ENCODE data around the gene EIF4E3. TPM values are rescaled to one million over a fixed set of nuclear protein-coding genes. Genes with fewer than 3 reads are reported as not detected.

Gene EIF4E3
- total and polyA plus RNA-seq, 2 of the 13 experiments (the other 11 are each of a cell fraction or from before 2014, with no cell fraction given), result 0.07 to 0.15 TPM

GRCh38 chr3:71690341-71690841 lies 34.8 kb downstream of the EIF4E3 start:
- DNase-seq (ENCODE audit: low spot score), result no peak
- no peaks in the 10 kb centered on the region for H3K36me3 ChIP-seq (replicated peaks in 1 of 2; ENCODE audit: control insufficient read depth in 1 of 2, insufficient read depth in 2 of 2, low read length in 2 of 2)
- H3K4me3 ChIP-seq (replicated peaks in 1 of 3; ENCODE audit: insufficient read depth in 1 of 3, low read depth in 2 of 3, low read length in 3 of 3), result no peak overlapping the region
- WGBS (ENCODE audit: low lambda C conversion rate), result 35% methylated on average over 4 of the region's 4 CpGs
- FAIRE-seq, result no peak
- no peak overlapping the region for H3K27ac ChIP-seq (ENCODE audit: extremely low read length, insufficient read depth, low read length)
- no peak overlapping the region for H3K9ac ChIP-seq (ENCODE audit: insufficient read depth, low read depth, low read length)
- H3K4me1 ChIP-seq (ENCODE audit: insufficient read depth, low read length), result peaks cover 19% of the 10 kb centered on the region
- ATAC-seq, result no peak
- CTCF ChIA-PET (ENCODE audit: low intra/inter-chr PET ratio, low total read pairs), result no interaction called here
- no peaks in the 10 kb centered on the region for H3K9me3 ChIP-seq (ENCODE audit: low read length)
- no peak overlapping the region for H3K4me2 ChIP-seq (ENCODE audit: low read depth, low read length)
- no TSS peak for BruUV-seq (replicated peaks)
- intact Hi-C loops (cut with micrococcal nuclease; ENCODE audit: unreplicated experiment), result no loop called here
- no peaks in the 10 kb centered on the region for H3K79me2 ChIP-seq (ENCODE audit: insufficient read depth, low read length)
- no peak for TF ChIP-seq ISX (CRISPR knock-in tag; conservative IDR thresholded peaks at IDR 0.05)
- no peak for TF ChIP-seq RARA (CRISPR knock-in tag; IDR thresholded peaks at IDR 0.05)
- no peak for TF ChIP-seq GATAD1 (CRISPR knock-in tag; IDR thresholded peaks at IDR 0.05)
- no peak for TF ChIP-seq MAZ (IDR thresholded peaks at IDR 0.05; ENCODE audit: borderline replicate concordance, low read depth, low read length)
- no peak for TF ChIP-seq MAZ (CRISPR knock-in tag; IDR thresholded peaks at IDR 0.05; ENCODE audit: low read depth)
- TF ChIP-seq ZNF768 (CRISPR knock-in tag; IDR thresholded peaks at IDR 0.05), result no peak
- no peak for TF ChIP-seq SOX6 (IDR thresholded peaks at IDR 0.05)
- no peak for TF ChIP-seq SOX6 (CRISPR knock-in tag; IDR thresholded peaks at IDR 0.05)
- in situ Hi-C loops (cut with HindIII; ENCODE audit: extremely low pct_ligation_motif_present, low pct_unique_long_range_greater_than_20kb), result no loop called here
- peaks cover 2% of the 10 kb centered on the region in 2 experiments; a peak in 1 of 5 replicates for H3K27me3 ChIP-seq (ENCODE audit: control insufficient read depth in 1 of 2, insufficient read depth in 2 of 2, low read length in 2 of 2)
- POLR2A ChIA-PET, result no interaction called here
- no peaks in the 10 kb centered on the region for H4K20me1 ChIP-seq (ENCODE audit: insufficient read depth, low read length)
- H2AFZ ChIP-seq (ENCODE audit: low read length), result no peak overlapping the region

- Histone ChIP-seq H3K4me2 (ENCODE audit: low read depth, low read length) (no peak overlapping the region), H3K9me3 (ENCODE audit: low read length) (no peaks in the 10 kb centered on the region), H3K27ac (ENCODE audit: extremely low read length, insufficient read depth, low read length) (no peak overlapping the region), H3K4me1 (ENCODE audit: insufficient read depth, low read length) (peaks cover 8% of the 10 kb centered on the region), H3K4me3 (replicated peaks in 1 of 3; ENCODE audit: insufficient read depth in 1 of 3, low read depth in 2 of 3, low read length in 3 of 3) (no peak overlapping the region), H2AFZ (ENCODE audit: low read length) (no peak overlapping the region), H3K36me3 (replicated peaks in 1 of 2; ENCODE audit: control insufficient read depth in 1 of 2, insufficient read depth in 2 of 2, low read length in 2 of 2) (no peaks in the 10 kb centered on the region), H3K27me3 (ENCODE audit: control insufficient read depth in 1 of 2, insufficient read depth in 2 of 2, low read length in 2 of 2) (peaks cover 2% of the 10 kb centered on the region in 2 experiments; a peak in 1 of 5 replicates), H3K9ac (ENCODE audit: insufficient read depth, low read depth, low read length) (no peak overlapping the region), H3K79me2 (ENCODE audit: insufficient read depth, low read length) (no peaks in the 10 kb centered on the region), H4K20me1 (ENCODE audit: insufficient read depth, low read length) (no peaks in the 10 kb centered on the region)
- in situ Hi-C loops (cut with HindIII; ENCODE audit: extremely low pct_ligation_motif_present, low pct_unique_long_range_greater_than_20kb), result no loop called here
- ChIA-PET POLR2A (no interaction called here), CTCF (ENCODE audit: low intra/inter-chr PET ratio, low total read pairs) (no interaction called here)
- DNase-seq (ENCODE audit: low spot score) (no peak), ATAC-seq (no peak), FAIRE-seq (no peak)
- intact Hi-C loops (cut with micrococcal nuclease; ENCODE audit: unreplicated experiment), result no loop called here
- no TSS peak for BruUV-seq (replicated peaks)
- WGBS (ENCODE audit: low lambda C conversion rate), result 24% methylated on average over 3 of the region's 3 CpGs
- TF ChIP-seq ZNF550 (CRISPR knock-in tag; IDR thresholded peaks at IDR 0.05; ENCODE audit: borderline replicate concordance) (no peak), BATF2 (CRISPR knock-in tag; IDR thresholded peaks at IDR 0.05) (no peak), ZNF580 (CRISPR knock-in tag; IDR thresholded peaks at IDR 0.05; ENCODE audit: borderline replicate concordance, low read depth) (no peak), DBP (CRISPR knock-in tag; IDR thresholded peaks at IDR 0.05; ENCODE audit: not compliant biosample characterization) (no peak), MXD4 (CRISPR knock-in tag; IDR thresholded peaks at IDR 0.05) (no peak), MTF2 (CRISPR knock-in tag; IDR thresholded peaks at IDR 0.05; ENCODE audit: borderline replicate concordance) (no peak), ZBTB14 (CRISPR knock-in tag; IDR thresholded peaks at IDR 0.05) (no peak), KDM4B (CRISPR knock-in tag; IDR thresholded peaks at IDR 0.05) (no peak), ZNF180 (CRISPR knock-in tag; IDR thresholded peaks at IDR 0.05; ENCODE audit: borderline replicate concordance, low read depth) (no peak), RAD51 (IDR thresholded peaks at IDR 0.05; ENCODE audit: borderline replicate concordance) (no peak), EZH2 (conservative IDR thresholded peaks at IDR 0.05; ENCODE audit: low read depth, low read length) (no peak)
These were observed 35.9 kb downstream of the EIF4E3 start for GRCh38 chr3:71689291-71689690.

All from HepG2 (cell line).